HG03520 (cell line): Measurements from ENCODE around the gene MRPL10.
A peak's percentile ranks its signal among the peaks of the same experiment; 100 is the strongest.

Source experiments
- ATAC-seq: cut with Tn5 transposase; IDR thresholded peaks from one replicate; pipeline ENCODE4 v1.9.1; 2021; ENCODE audit warnings: mild to moderate bottlenecking, moderate library complexity; ENCODE audit not compliant: unreplicated experiment

Gene MRPL10

DNA sequence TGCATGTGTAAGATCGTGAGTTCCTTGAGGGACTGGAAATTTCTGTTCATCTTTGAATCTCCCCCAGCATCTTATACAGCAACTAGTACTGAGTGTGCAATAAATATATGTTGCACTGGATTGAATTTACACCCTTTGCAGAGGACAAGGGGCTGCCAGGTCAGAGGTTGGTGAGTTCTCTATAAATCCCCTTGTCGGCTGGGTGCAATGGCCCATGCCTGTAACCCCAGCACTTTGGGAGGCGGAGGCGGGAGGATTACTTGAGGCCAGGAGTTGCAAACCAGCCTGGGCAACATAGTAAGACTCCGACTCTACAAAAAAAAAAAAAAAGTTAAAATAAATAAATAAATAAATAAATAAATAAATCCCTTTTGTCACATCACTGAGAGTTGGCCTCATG, 29.0 kb upstream of the MRPL10 start:
- ATAC-seq = no peak

DNA sequence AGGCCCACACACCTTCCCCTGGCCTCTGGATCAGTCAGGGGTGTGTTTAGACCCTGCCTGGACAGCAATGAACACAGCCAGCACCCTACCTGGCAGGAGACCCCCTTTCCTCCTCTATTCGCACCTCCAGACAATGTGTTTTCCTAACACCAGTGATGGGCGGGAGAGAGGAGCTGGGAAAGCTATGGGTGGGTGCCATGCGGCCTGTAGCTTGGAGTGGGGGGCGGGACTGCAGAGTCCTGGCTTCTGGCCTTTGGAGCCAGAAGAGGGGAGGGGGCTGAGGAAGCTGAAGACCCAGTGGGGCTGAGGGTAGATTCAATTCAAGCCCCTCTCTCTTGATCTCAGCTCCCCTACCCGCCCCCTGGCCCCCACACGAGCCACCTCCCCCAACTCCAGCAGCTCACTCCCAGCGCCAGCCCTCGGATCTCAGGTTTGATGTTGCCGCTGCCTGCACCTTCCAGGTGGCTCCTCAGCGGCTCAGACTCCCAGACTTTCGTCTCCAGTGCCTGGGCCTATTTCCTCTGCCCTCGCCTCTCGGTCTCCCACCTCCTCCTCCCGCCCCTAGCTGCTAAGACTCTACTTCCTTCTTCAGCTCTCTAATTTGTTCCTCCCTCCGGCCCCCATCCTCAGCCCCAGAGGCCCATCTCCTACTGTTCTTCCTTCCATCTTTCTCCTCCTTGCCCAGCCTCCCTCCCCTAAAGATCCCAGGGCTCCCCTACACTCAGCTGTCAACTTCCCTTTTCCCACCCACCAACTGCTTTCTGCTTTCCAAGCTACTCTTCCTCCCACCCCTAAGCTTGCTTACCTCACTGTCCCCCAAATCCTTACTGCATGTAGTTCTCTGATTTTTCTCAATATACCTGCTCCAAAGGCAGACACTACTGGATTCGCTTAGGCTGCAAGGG, 26.5 kb upstream of the MRPL10 start:
- no peak for ATAC-seq

DNA sequence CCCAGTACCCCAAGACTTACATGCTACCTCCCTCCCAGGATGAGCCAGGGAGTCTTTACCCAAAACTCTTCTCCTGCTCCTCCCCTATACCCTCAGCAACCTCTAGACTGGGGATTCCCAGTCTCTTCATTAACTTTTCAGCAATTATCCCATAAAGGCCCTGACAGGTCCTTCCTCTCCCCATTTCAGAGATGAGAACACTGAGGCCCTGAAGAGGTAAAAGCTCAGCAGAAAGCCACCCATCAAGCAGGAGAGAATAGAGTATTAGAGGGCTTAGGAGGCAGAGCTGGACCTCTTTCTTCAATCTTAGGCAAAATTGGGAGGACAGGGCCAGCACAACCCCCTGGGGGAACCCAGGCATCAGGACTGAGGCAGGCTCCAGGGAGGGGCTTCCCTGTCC, 25.5 kb upstream of the MRPL10 start:
- ATAC-seq = no peak

DNA sequence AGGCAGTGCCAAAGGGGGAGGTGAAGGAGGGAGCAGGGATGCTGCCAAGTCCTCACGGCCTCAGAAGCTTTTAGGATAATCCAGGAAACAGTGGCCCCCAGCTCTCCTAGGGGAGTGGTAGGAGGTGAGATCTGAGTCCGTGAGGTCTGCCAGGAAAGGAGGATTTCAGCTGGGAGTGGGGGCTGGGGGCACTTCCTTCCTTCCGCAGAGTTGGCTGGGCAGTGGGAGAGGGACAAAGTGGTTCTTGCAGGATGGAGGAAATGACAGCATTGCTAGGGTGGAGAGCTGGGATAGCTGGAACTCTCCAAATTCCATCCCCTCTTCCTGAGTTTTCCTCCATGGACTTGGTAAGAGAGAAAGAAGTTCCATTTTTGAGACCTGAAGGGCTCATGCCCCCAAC, 24.4 kb upstream of the MRPL10 start:
- ATAC-seq = no peak

DNA sequence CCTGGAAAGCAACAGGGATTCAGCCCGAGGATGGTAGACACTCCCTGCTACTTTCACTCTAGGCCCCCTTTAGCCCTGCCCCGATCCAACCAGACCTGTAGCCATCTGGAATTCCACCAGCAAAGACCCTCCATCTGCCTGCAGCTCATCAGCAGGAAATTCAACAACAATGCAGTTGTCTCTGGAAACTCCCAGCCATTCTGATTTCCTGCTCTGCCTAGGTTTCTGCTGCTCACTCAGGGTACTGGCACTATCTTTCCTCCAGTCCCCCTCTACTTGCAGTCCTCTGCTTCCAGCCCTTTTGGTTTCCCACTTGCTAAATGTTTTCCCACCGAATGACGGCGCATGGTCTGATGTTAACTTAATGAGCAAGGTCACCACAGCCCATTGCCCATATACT, 22.3 kb upstream of the MRPL10 start:
- ATAC-seq = no peak

DNA sequence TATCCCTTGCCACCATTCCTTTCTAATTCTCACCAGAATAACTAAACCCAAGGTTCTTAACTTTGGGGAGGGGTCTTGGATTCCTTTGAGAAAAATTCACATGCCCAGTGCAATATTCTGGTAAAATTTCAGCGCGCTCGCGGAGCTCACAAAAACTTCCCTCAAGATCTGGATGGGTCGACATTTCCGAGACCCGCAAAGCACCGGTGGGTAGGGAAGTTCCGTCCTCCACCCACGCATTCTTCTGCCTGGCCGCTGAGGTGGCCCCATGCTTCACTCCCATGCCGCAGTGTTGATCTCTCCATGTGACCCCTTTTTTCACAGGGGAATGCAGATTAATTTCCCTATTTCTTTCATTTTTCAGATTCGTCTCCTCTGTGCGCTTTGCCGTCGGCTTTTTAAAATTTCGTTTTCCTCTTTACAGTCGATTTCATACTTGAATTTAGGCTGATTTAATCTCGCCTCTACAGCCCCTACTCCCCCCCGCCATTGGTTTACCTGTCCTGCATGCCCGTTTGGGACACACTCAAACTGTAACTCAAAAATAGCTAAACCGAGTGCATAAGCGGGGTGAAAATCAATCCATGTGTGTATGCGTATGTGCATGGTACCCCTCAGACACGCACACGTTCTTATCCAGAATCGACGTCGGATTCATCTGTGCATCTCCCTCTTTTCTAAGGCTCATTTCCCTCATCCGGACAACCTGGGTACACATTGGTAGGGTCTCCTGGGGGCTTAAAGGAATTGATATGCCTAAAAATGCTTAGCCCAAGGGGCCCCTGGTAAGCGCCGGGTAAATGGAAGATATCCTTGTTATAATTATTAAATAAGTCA, 21.0 kb upstream of the MRPL10 start:
- ATAC-seq = no peak

DNA sequence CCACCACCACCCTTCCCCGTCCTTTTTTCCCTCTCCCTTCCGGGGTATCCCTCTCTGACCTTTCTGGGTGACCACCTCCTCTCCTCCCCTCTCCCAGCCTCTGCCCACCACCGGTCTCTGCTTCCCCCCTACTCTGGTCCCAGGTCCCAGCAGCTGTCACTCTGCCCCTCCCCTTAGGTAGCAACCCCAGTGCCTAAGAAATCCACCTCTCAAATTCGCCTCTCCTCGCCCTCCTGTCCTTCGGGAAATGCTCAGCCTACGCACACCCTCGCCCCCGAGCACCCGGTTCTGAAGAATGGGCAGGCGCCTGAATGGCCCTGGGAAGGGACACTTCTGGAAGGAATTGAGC, 20.4 kb upstream of the MRPL10 start:
- ATAC-seq = no peak

DNA sequence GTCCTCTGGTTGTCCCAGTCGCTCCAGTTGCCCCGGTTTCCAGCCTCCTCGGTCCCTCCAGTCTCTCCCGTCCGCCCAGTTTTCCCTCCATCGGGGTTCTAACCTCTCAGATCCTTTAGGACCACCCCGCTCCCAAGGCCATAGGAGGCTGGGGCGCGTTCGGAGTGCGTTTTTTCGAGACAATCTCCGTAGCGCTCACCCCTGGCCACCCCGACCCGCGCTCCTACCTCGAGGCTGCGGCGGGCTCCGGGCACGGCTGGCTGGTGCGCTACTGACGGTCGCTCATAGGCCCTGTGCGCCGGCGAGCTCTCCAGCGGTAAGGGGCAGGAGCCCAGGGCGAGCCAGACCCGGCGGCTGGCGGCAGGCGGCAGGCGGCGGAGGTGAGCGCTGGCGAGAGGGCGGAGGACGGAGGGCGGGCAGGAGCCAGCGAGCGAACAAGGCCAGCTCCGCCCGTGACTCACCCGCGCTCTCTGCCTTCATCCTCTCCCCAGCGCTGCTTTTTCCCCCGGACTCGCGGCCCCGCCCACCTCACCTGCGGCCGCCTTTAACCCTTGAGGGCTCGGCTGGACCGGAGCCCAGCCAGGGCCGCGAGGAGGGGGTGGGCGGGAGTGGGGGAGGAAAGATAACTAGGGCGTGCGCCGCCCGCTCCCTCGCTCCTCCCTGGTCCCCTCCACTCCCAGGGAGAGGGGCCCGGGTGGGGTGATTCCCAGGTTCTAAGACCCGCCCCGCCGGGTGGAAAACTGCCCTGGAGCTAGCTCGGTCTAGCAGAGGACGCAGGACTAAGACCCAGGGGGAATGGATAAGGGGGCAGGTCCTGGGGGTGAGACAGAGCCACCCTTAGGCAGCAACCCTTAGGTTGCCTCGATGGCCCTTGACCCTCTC, 19.6 kb upstream of the MRPL10 start, which contains the start of gene SP6:
TSS of gene SP6 (minus strand) at position 472 of the 882 bp plus-strand sequence. CDS start 2,734 bp downstream, outside the sequence.
- ATAC-seq = no peak

DNA sequence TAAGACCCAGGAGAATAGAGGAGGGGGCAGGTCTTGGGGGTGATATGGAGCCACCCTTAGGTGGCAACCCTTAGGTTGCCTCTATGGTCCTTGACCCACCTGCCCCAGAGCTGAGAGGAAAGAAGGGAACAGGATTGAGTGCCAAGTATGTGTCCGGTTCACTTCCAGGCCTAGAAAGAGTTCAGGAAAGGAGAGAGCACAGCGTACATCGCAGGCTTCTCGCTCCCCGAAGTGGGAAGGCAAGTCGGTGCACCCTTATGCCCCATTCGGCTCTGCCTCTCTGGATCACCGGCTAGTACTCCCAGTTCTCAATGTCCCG, 19.0 kb upstream of the MRPL10 start:
- ATAC-seq = no peak

DNA sequence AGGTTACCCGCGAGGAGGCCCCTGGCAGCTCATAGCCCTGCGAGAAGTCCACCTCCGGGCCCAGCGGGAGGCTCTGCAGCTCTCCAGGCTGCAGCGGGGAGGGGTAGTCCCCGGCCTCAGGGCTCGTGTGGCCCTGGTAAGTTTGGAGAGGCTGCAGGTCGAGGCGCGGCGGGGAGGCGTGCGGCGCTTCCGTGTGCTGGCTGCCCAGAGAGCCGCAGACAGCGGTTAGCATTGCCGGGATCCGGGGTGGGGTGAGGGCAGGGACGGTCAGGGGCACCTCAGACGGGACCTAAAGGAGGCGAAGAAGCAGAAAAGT, 16.8 kb upstream of the MRPL10 start:
- no peak for ATAC-seq

DNA sequence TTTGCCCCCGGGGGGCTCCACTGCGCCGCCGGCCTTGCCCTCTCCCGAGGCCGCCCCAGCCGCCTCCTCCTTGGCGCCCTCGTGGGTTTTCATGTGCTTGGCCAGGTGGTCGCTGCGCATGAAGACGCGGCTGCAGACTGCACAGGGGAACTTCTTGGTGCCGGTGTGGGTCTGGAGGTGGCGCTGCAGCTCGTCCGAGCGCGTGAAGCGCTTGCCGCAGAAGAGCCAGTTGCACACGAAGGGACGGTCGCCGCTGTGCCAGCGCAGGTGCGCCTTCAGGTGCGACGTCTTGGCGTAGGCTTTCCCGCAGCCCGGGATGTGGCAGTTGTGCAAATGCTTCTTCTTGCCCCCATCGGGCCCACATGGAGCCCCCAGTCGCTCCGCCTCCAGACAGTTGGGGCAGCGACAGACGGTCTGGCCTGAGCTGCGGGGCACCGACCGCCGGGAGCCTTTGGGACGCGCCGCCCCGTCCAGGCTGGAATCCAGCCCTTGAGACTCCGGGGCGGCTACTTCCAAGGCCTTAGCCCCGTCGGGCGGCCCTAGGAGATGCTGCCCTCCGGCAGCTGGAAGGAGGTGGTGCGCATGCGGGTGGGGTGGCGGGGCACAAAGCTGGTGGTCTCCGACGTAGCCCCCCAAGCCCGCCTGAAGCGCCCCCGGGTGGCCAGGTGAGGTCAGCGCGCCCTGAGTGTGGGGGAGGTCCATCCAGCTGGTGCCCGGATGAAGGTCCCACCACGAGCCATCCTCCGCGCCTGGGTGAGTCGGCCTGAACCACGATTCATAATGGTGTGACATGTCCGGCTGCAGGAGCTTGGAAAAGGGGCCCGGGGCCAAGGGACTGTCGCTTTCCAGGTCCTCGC, 16.2 kb upstream of the MRPL10 start:
- ATAC-seq = no peak

DNA sequence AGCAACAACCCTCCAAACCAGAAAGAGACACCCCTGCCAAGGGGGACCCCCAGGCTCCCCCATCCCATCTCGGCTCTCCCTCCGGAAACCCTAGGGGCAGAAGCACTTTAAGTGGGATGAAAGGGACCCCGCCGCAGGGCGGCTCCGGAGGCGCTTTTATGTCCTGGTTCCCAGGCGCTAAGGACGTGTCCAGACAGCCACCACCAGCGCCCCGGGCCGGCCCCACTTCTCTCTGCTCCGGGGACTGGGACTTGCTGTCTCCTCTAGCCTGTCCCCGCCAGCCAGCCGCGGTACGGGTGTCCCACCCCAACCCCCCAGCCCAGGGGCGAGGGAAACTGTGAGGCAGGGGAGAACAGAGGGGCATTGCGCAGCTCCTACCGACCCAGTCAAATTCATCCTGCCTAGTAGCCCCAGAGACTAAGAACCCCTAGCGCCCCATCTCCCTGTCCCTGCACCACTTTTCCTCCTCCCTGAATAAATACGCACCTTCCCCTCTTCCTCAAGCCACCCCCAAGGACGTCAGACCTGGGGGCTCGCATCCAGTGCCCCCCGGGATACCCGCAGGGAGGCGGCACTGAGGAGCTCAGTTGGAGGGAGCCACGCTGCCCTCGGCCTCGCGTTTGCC, 15.5 kb upstream of the MRPL10 start:
- ATAC-seq = no peak

DNA sequence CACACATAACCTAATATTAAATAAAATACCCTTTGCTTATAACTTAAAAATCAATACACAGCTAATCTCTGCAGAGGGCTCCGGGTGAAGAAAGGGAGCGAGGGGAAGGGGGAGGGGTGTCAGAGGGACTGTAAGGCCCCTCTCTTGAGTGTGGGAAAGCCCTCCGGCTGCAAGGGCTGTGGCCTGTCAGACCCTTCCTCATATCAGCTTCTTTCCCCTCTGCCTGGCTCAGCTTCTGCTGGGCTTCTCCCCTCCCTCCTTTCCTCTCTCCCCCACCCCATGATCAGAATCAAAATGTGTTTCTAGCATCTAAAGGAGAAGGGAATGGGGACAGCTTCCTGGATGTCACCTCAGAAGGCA, 14.4 kb upstream of the MRPL10 start:
- no peak for ATAC-seq

DNA sequence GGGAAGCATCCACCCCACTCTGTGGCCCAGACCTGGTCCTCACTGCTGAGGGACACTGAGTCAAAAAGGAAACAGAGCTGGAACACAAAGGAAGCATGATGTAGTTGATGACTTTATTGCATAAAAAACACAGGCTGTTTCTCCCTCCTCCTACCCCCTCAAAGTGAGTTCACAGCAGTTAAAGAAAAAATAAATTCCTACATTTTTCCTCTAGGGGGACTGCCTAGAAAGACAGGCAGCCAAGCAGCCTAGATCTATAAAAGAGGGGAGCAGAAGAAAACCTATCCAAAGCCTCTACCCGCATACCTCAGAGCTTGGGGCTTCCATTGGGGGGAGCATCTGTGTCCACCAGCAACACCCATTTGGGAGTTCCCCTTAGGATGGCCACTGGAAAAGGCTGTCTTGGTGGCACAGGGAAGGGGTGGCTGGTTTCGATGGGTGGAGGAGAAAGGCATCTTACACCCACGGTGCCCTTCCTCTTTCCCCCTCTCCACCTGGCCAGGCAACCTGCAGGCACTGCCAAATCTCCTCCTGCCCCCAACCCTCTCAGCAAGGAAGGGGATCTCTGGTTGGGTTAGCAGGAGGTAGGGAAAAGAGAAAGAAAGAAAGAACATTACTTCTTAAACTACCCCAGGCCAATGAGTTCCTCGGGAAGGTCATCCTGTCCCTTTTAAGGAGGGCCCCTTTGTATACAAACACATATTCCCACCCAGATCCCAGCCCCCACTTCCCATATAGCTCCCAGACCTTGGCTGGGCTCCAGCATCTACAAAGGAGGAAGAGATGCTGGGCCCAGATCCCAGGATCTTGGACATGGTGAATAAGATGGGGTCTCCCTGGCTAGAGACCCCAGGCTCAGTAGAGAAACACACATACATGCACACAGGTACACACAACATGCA, 13.7 kb upstream of the MRPL10 start:
- ATAC-seq = no peak

DNA sequence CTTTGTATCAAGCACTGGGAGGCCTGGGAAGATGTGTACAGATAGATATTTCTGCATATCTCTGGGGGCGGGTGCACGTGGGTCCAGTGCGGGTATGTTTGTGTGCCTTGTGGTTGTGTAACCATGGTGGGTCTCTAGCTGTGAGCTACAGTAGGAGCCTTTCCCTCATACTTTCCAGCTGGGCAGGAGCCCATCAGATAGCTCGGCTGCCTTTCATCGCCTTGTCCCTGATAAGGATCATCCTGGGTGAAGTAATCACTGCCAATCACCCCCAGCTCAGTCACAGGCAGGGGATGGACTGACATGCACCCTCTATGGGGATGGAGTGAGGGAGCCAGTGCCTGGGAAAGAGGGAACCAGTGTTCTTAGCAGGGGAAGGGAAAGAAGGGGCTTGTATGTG, 12.9 kb upstream of the MRPL10 start:
- ATAC-seq = no peak

DNA sequence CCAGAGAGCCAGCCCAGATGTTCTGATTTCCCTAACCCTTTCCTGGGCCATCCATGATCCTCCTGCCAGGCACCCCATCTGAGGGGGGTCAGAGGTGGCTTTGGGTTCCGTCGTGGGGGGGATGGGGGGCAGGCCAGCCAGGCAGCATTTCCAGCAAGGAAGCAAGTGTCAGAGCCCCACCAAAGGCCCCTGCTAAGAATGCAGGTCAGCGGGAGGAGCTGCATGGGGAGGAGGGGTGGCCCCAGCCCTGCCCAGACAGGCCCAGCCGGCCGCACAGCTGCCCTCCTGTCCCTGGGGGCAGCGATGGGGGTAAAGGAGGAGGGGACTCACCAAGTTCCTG, 12.0 kb upstream of the MRPL10 start:
- no peak for ATAC-seq

DNA sequence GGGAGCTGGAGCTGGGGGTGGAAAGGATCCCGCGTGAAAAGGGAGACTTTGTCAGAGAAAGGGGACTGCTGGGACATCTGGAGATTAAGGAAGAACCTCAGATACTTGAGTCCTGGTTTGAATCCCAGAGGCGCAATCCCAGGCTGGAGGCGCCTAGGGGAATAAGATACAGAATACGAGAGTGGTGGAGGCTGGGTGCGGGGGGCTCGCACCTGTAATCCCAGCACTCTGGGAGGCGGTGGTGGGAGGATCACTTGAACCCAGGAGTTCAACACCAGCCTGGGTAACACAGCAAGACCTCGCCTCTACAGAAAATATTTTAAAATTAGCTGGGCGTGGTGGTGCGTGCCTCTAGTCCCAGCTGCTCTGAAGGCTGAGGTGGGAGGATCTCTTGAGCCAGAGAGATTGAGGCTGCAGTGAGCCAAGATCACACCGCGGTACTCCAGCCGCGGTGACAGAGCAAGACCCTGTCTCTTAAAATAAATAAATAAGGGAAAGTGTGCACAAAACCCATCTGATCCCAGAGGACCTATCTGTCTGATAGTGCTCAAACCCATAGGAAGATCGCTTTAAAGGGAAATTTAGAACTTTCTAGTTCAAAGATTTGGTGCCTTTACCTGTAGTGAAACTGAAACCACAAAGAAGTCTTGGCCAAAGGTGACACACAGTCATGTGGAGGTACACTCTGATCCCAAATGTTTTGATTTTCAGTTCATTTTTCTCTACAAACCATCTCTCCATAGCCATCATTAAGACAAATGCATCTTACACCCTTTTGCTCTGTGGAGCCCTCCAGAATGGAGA, 10.3 kb upstream of the MRPL10 start:
- ATAC-seq = no peak

DNA sequence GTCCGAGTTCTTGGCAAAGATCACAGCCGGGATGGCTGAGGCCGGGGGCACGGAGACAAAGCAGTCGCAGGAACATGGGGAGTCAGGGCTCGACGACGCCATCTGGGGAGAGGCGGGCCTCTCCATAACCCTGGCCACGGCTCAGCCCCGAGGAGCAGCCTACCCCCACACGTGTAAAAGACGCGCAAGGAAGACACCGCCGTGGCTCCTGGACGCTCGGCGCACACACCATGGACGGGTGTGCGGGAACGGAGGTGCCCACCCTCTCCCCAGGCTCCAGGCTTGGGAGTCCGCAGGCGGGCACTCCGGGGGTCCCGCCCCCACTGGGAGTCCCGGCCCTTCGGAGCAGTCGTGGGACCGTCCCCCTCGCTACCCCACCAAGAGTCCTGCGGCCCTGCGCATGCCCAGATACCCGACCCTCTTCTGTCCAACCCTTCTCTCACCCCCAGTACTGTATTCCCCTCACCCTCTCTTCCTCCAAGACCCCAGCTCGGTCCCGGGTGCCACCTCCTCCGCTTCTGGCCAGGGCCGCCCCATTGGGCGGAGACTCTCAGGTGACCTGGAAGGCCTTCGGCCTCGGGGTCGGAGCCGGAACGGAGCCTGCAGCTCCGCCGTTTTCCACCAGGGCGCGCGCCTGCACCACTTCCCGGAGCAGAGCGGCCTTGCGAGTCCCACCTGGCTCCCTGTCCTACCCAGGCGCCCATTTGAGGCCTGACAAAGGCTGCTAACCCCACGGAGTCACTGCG, 9.6 kb upstream of the MRPL10 start, which contains the start of gene SCRN2:
TSS of gene SCRN2 (minus strand) at position 532 of the 746 bp plus-strand sequence. CDS start at position 102, 430 bp downstream.
- ATAC-seq = peak; percentile 78
